GM21528 (cell line): ENCODE data around the gene ST14.

ENCODE experiments used
- ATAC-seq: cut with Tn5 transposase; IDR thresholded peaks from one replicate; pipeline ENCODE4 v1.9.1; 2021; ENCODE audit warnings: mild to moderate bottlenecking, moderate library complexity; ENCODE audit not compliant: unreplicated experiment, low FRiP score

ST14 gene

DNA sequence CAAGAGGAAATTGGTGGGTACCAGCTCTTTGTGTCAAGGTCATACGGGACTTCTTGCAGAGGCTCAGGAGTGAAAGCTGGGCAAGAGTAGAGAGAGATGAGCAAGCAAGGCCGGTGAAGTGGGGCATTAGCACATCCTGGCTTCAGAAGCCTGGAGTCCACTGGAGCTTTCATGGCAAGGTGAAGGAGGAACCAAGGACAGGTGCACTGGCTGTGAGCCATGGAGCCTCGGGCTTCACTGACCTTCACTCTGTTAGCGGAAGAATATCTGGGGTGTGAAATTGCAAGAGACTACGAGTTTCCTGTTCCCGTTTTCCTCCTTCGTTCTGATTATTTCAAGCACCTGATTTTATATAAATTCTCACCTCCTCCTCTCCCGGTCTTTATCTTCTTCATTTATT is 25.9 kb upstream of the ST14 start:
- ATAC-seq = no peak

DNA sequence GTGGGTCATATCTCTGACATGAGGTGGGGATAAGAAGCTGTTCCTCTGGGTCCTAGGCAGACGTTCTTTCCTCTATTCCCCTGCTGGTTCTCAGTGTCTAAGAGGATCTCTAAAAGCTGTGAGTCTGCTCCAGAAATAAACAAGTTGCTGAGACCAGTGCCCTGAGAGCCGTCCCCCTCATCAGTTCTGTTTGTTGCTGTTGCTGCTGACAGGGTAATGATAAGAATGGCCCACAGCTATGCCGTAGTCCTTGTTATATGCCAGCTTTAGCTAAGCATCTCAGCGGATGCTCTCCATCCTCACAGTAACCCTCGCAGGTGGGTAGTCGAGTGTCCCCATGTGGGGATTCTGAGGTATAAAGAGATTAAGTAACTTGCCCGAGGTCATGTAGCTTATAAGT is 23.5 kb upstream of the ST14 start:
- ATAC-seq = no peak

DNA sequence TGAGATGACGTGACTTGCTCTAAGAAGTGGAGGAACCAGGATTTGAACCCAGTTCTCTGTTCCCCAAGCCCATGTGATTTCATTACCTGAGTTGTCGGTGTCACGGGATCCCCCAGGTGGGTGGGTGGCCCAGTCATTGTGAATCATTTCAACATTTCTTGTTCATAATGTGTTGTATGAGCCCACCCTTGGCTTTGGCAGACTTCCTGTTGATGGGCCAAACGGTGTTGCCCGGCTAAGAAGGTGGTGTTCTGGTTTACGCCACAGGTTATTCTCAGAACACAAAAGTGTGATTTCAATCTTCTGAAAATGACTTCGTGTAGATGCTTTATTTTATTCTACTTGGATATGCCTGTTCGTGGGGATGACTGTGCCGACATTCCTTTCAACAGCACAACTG is 21.6 kb upstream of the ST14 start:
- no peak for ATAC-seq

DNA sequence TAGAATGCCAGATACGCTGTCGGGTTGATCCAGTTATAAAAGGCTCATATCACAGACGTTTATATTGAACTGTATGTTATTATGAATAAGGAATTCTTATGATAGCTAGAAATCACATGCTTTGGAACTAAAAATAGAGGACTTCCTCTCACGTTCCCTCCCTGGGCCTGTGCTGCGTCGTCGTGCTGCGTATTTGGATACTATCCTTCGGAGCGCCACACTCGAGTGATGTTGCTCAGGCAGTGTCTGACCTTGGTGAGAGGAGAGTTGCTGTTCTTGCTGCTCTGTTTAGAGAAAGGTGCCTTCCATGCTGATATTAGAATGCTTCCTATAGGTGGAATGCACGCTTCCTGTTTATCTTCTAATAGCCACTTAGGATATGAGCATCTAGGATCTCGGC is 20.2 kb upstream of the ST14 start:
- no peak for ATAC-seq

DNA sequence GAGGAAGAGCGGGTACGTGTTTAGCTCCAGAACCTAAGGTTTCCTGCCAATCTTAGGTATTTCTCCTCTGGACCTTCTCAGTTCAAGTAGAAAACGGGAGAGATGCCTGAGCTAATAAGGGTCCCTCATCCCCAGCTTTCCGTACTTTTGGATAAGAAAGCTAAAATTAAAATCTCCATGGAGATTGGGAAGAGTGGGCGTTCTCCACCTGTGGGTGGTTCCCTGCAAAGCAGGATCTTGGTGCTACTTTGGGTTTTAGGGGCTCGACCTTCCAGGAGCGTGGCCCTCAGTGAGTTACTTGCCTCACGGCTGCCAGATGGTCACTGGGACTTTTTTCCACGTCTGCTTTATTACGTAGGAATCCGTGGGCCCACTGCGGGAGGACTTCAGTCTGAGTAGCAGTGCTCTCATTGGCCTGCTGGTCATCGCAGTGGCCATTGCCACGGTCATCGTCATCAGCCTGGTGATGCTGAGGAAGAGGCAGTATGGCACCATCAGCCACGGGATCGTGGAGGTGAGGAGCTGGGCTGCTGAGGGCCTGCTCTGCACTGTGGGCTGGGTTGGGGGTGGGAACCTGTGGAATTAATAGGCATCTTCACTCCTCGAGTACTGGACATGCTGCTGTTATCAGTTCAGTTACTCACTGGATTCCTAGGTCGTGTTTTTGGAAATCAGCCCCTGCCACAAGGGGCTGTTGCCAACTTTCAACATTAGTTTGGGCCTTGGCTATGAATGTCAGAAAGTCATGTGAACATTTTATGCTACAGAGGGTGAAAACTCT is 17.8 kb upstream of the ST14 start:
- ATAC-seq = no peak

DNA sequence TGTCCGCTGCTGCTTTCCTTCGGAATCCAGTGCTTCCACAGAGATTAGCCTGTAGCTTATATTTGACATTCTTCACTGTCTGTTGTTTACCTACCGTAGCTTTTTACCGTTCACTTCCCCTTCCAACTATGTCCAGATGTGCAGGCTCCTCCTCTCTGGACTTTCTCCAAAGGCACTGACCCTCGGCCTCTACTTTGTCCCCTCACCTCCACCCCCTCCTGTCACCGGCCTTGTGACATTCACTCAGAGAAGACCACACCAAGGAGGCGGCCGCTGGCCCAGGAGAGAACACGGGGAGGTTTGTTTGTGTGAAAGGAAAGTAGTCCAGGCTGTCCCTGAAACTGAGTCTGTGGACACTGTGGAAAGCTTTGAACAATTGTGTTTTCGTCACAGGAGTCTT is 15.4 kb upstream of the ST14 start:
- ATAC-seq = no peak

DNA sequence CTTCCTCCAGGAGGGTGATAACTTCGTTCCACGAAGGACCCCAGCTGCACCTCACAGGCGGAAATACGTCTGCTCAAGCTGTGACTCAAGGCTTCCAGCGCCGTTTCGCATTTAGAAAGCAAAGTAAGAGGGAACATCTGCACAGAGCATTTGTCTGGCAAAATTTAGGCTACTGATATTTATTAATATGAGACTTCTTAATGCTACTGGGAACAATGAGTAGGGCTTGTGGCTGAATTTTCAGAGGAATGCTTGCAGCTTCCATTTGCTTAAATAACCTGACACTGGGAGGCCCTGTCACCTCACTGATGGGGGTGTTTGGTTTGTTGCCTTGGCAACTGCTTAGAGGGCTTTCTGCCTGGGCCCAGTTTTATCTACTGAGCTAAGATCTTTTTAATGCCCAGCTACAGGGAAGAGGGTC is 14.7 kb upstream of the ST14 start:
- ATAC-seq = no peak

DNA sequence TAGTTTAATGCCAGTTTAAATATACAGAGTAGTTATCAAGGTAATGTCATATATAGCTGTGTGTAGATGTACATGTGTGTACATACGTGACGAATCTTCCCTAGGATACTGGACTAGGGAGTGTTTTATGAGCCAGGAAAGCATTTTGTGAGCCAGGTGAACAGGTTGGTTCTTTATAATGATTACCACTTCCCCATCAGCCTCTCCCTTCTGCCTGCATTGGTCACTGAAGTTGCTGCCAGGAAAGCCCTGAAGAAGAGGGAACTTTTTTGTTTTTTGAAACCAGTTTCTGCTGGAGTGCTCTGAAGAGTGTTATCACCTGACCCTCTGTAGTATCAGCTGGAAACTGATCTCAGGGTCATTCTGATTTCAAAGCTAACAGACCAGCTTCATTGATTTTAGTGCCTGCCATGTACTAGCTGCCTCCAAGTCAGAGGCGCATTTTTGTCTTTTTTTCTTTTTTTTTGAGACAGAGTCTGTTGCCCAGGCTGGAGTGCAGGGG is 14.2 kb upstream of the ST14 start:
- ATAC-seq = no peak

DNA sequence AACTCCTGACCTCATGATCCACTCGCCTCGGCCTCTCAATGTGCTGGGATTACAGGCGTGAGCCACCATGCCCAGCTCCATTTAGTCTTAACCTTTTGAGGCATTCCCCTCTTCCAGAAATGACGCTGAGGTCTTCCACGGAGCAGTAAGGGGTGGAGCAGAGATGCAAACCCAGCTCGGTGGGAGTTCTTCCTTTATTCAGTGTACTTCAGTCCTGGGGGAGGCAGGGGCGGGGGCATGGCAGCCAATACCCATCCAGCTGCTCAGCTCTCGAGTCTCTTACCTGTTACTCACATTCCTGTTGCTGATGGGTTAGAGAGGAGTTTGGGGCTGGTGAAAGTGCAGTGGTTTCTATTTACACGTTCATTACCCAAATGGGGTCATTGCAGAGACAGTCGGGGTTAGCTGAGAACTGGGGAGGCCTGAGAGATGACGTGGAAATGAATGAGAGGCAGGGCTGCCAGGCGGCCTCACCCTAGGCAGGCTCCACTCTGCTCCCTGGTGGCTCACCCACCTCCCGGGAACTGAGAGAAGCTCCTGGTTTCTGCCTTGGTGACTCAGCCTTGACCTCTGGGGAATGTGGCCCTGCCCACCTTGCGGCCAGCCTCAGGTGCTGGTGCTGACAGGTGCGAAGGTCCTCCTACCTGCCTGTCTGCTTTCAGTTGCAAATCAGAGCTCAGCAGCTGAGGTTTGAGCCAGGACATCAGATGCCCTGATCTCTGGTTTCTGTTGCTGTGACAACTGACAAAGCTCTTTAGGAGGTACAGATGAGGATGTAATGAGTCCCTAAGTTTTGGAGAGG is 13.4 kb upstream of the ST14 start:
- no peak for ATAC-seq

DNA sequence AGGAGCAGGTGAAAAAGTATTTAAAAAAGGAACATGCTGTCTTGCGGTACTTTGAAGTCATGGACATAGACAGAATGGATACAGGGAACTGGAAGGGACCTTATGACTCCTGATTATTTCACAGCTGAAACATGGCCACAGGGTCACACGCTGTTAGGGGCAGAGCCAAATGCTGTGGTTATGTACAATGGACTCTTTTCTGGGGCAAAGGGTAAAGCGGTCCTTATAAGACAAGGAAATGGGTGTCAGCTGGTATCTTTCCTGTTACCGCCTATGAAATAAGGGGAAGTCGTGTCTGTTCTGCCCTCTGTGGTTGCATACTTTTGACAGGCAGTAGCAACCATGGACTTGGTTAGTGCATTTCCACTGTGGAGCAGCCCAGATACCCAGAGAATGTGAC is 12.8 kb upstream of the ST14 start:
- ATAC-seq = no peak

DNA sequence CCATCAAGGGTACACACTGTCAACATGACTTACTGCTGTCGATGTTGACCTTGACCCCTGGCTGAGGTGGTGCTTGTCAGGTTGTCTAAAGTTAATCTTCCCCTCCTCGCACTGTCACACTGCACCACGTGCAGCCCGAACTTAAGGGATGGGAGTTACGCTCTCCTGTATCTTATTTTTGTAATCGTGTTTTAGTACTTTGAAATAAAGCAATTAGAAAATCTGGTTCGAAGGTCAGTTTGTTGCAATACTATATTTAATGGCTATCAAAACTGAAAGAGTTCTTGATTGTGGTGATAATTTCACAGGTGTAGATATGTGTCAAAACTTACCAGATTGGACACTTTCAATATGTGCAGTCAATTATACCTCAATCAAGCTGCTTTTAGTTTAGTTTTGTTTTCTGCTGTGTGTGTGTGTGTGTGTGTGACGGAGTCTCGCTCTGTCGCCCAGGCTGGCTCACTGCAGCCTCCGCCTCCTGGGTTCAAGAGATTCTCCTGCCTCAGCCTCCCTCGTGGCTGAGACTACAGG is 10.7 kb upstream of the ST14 start:
- no peak for ATAC-seq

DNA sequence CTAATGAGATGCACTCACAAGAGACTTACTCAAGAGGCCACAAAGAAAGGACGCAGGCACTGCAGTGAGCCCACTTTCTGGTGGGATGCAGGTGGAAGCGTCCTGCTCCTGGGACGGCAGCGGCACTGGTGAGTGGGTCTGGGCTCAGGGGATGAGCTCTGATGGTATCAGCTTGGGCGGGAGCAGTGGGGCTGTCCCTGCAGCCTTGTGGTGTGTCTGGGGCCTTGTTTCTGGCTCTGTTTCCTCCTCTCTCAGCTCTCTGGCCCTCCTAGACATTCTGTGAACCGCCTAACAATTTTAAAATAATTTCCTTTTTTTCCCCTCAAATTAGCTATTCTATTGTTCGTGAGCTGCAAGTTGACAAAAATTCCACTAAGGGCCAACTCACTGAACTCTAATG is 8.8 kb upstream of the ST14 start:
- ATAC-seq = no peak

DNA sequence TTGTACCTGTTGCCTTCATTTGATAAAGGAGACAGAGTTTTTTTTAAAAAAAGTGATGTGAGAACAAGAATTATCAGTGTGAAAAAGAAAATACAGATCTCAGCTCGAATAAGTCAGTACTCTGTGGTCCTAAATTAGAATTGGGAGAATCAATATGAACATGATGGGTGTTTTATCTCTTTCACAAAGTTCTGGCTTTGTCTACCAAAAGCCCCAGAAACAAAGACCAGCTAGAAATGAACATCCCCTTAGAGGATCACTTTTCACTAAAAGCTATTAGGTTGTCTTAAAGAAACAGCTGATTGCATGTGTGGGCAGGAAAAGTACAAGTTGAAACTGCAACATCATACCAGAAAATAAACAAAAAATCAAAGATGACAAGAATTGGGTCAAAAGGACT is 8.4 kb upstream of the ST14 start:
- no peak for ATAC-seq

DNA sequence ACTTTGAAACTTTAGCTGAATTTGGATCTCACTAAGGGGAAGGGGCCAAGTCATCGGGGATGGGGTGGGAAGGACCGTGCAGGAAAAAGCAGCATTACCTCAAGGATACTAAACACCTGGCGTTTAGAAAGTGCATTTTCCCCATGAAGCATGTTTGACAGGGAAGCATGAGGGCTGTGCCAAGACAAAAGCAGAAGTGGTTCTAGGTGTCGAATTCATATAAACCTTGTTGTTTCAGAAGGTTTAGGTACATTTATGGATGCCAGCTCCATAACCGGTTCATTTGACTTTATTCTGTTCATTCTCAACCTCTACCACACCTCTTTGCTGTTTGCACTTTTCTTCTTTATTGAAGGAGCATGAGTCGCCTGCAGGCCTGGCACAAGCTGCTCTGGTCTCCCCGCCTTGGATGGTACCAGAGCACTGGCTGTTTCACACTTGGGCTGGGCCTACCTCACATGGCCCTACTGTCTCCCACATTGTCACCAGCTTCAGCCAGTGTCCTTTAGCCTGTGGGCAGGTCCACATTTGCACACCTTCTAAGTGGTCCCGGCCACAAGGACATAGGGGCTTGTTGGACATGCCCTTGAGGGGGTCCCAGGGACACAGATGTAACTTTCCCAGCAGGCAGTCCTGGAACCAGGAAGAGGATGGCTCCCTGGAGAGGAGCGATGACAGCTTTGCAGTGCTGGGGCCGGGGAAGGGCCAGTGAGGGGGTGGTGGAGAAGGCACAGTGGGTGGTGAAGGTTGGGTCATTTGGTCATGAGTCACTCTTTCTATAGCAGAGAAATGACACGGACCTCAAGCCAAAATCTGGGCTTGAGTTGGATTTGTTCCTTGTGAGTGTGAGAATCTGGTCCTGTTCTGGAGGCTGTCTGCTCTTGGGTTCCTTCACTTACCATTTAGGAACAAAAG is 3.2 kb upstream of the ST14 start:
- ATAC-seq = no peak

DNA sequence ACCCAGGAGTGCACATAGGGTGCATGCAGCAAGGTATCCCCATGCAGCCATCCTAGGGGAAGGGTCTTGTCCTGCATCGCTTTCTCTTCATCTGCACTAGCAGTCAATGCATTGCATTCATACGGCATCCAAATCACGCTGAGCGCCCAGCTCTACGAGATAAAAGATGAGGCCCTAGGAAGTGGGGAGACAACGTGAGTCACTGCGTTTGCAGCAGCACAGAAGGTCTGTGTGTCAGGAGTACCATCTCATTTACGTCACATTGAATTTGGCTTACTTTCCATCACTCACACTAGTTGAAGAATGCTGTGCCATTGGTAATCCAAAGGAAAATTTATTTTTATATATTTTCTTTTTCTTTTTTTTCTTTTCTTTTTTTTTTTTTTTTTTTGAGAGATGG is 2.5 kb upstream of the ST14 start:
- no peak for ATAC-seq

DNA sequence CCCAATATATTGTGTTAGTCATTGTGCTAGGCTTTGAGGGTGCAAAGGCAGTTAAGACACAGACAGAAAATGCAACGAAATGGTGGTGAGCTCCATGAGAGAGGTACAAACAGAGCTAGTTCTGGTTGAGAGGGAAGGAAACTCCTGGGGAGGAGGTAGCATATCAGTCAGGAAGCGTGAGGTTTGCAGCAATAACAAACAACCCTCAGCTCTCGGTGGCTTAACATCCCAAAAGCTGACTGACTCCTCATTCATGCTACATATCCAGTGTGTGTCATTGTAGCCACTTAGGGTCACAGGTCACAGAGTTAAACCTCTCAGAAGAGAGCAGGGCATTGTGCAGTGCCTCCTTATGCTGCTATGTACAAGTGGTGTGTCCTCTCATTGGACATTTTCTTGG is 1.7 kb upstream of the ST14 start:
- no peak for ATAC-seq

DNA sequence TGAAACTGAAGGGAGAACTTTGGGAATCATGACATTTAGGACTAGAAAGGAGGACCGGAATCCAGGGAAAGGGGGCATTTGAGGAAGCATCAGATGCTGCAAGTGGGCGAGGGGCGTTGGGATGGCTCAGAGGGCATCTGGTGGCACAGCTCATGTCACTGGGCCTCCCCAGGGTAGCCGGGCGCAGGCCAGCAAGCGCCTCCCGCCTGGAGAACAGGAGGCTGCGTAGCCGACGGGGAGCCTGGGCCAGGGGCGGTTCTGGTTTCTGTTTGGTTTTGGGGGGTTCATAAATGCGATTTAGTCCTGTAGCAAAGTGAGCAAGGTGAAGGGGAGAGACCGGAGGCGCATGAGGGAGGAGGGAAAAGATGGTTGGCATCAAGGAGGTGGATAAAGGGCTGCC is 443 bp upstream of the ST14 start:
- ATAC-seq = no peak

DNA sequence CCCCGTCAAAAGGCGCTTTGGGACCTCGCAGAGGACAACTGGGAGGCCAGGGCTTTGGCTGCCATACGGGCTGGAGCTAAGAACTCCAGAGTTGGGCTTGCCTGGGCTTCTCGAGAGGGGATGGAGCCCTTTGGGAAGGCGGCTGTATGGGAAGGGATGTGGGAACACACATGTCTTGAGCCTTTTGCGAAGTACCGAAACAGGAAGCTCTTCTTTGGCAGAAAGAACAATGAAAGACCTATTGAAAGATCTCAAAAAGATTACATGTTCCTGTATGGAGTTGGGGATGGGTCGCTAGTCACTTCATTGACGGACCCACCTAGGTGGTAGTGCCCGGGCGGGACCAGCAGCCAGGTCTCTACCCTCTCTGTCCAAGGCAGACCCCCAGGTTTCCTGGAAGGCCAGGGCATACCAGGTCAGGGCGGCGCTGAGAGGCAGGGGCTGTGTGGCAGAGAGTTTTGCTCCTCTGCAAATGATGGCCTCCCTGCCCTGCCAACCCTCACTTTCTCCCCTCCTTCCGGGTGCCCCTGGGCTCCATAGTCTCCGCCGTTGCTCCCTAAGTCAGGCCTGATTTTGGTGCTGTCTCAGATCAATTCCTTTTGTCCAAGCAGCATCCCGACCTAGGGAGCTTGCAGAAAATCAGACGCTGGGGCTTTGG is 1.0 kb downstream of the ST14 start:
- ATAC-seq = no peak

DNA sequence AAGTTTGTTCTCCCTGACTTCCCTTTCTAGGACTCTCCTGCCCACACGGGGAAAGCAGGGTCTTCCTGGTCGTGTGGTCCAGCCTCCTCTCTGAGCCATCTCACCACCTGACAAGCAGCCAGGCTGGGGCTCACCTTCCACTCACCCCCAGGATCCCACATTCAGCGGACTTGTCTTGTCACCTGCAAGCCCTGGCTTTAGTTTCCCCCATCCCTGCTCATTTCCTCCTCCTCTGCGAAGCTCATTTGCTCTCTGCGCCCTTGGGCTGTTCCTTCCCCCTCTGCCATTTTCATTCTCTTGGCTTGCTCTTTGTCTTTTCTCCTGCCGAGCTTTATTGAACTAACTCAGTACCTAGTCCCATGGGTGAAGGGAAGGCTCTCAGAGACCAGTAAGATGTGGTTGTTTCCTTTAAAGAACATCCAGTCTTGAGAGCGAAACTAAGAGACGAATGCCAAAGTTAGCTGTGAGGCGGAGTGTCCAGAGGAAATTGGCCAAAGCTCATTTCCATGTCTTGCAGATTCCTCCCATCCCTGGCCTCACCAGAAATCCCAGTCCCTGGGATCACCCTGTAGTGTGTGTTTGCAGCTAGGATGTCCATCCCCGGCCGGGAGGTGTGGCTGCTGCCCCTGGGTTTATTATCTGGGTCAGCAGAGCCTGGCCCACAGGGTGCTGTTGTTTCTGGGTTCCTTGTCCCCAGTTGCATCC is 2.0 kb downstream of the ST14 start:
- no peak for ATAC-seq

DNA sequence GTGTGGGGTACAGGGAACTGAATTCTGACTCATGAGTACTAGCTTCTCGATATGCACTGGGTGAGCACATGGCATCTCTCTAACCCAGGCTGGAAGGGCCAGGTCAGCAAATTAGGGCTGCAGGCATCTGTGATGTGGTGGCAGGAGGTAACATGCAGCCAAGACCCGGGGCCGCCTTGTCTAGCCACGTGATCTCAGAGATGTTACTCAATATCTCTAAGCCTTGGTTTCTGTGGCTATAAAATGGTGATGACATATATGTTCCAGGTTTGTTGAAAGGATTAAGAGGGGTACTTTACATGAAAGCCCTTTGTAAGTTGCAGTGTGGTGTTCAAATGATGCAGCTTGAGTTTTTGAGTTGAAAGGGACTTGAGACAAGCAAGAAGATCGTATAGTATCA is 3.2 kb downstream of the ST14 start:
- no peak for ATAC-seq
